GM21737 (cell line): ENCODE measurements around the gene SLC35B1.
"Not testable (repeated sequence)": the region's sequence is repeated elsewhere in the genome, so short reads cannot be mapped to it uniquely, and the experiment has no call there.

Experiments
- ATAC-seq: cut with Tn5 transposase; IDR thresholded peaks from one replicate; pipeline ENCODE4 v1.9.1; 2021; ENCODE audit warnings: mild to moderate bottlenecking, moderate library complexity; ENCODE audit not compliant: unreplicated experiment

SLC35B1 gene

GRCh38 chr17:49673679-49674078 is 34.1 kb downstream of the SLC35B1 start:
- not testable (repeated sequence) for ATAC-seq

- ATAC-seq, result no peak
Measured at GRCh38 chr17:49670641-49671040, 37.1 kb downstream of the SLC35B1 start.

- ATAC-seq, result no peak
Measured at GRCh38 chr17:49670002-49670401, 37.8 kb downstream of the SLC35B1 start.

- ATAC-seq, result no peak
Measured at GRCh38 chr17:49667854-49668253, 39.9 kb downstream of the SLC35B1 start.

- ATAC-seq, result no peak
Measured at GRCh38 chr17:49664706-49665211, 43.0 kb downstream of the SLC35B1 start.

GRCh38 chr17:49659661-49660382 is 47.9 kb downstream of the SLC35B1 start:
- no peak for ATAC-seq

- no peak for ATAC-seq
Measured at GRCh38 chr17:49656247-49656646, 51.5 kb downstream of the SLC35B1 start.
